Left ventricle myocardium superior (tissue), 1 donor: ENCODE data around the gene PIGL. TPM values are rescaled to one million over a fixed set of nuclear protein-coding genes. Genes with fewer than 3 reads are reported as not detected.
A peak's percentile ranks its signal among the peaks of the same experiment; 100 is the strongest.
"Not testable (repeated sequence)": the region's sequence is repeated elsewhere in the genome, so short reads cannot be mapped to it uniquely, and the experiment has no call there.

Source experiments
- ATAC-seq: fragments of 200-7000 bp; cut with Tn5 transposase; one replicate; pipeline ENCODE4 v1.9.1; 2020; ENCODE audit warnings: mild to moderate bottlenecking, moderate library complexity
- DNase-seq: peaks from one replicate; pipeline ENCODE4 v3.0.0-alpha.2; 2020
- intact Hi-C: fragments of 100-400 bp; cut with micrococcal nuclease; formaldehyde crosslinking; loops from one replicate; pipeline ENCODE4 v1.11.0; 2022
- total RNA-seq: library from RNA; stranded (reverse); fragmentation: NEBNext Ultra II Directional; extraction: Animal tissue kit (Norgen Biotek cat#: 25700); gene quantifications from one replicate; pipeline ENCODE4 v1.2.1, GENCODE V29; 2021
- donor health status: DM: no; HTN: yes; CAD: no; lungs with severe emphysema.

Gene PIGL
- total RNA-seq, 1 donor from 2014 or later: 6.3 TPM

- DNase-seq (no peak), ATAC-seq (no peak)
- intact Hi-C loops: no loop called here
Measured at GRCh38 chr17:16262201-16262600, 45.2 kb downstream of the PIGL start.

GRCh38 chr17:16267174-16267573 is 50.2 kb downstream of the PIGL start:
- intact Hi-C loops: no loop called here
- no peak for DNase-seq

GRCh38 chr17:16269658-16270057 is 52.6 kb downstream of the PIGL start:
- DNase-seq (no peak), ATAC-seq (no peak)
- intact Hi-C loops: no loop called here

More at GRCh38 chr17:16267174-16267573, 50.2 kb downstream of the PIGL start:
- no peak for ATAC-seq

GRCh38 chr17:16272111-16272840 is 55.3 kb downstream of the PIGL start:
- DNase-seq (no peak), ATAC-seq (no peak)
- intact Hi-C loops: no loop called here

- DNase-seq (no peak), ATAC-seq (no peak)
- intact Hi-C loops: no loop called here
Measured at GRCh38 chr17:16273499-16273898, 56.5 kb downstream of the PIGL start.

GRCh38 chr17:16273929-16274339 is 56.9 kb downstream of the PIGL start:
- DNase-seq: no peak
- intact Hi-C loops: no loop called here
- no peak for ATAC-seq

GRCh38 chr17:16275024-16275423 is 58.0 kb downstream of the PIGL start:
- ATAC-seq (no peak), DNase-seq (no peak)
- intact Hi-C loops: no loop called here

- intact Hi-C loops: no loop called here
- DNase-seq (no peak), ATAC-seq (no peak)
Measured at GRCh38 chr17:16277163-16277562, 60.2 kb downstream of the PIGL start.

GRCh38 chr17:16281351-16281750 is 64.3 kb downstream of the PIGL start:
- intact Hi-C loops: no loop called here
- no peak for DNase-seq
- no peak for ATAC-seq

- intact Hi-C loops: no loop called here
- DNase-seq: no peak
- ATAC-seq: no peak
Measured at GRCh38 chr17:16282522-16282921, 65.5 kb downstream of the PIGL start.

GRCh38 chr17:16283705-16284104 is 66.7 kb downstream of the PIGL start:
- ATAC-seq (no peak), DNase-seq (no peak)
- intact Hi-C loops: no loop called here

GRCh38 chr17:16285646-16286008 is 68.6 kb downstream of the PIGL start:
- no peak for DNase-seq
- no peak for ATAC-seq
- intact Hi-C loops: no loop called here

- peak; percentile 81 for DNase-seq
- intact Hi-C loops: no loop called here
- peak; percentile 96 for ATAC-seq
Measured at GRCh38 chr17:16286009-16286946, 69.3 kb downstream of the PIGL start.

GRCh38 chr17:16286947-16287562 is 70.0 kb downstream of the PIGL start:
- DNase-seq: no peak
- intact Hi-C loops: no loop called here
- ATAC-seq: peak; percentile 10

- DNase-seq (no peak), ATAC-seq (peak; percentile 21)
- intact Hi-C loops: no loop called here
Measured at GRCh38 chr17:16287563-16288027, 70.6 kb downstream of the PIGL start.

- DNase-seq: no peak
- ATAC-seq: no peak
- intact Hi-C loops: no loop called here
Measured at GRCh38 chr17:16288860-16289571, 72.0 kb downstream of the PIGL start.

- no peak for ATAC-seq
- DNase-seq: no peak
- intact Hi-C loops: no loop called here
Measured at GRCh38 chr17:16293931-16294330, 76.9 kb downstream of the PIGL start.

- DNase-seq (no peak), ATAC-seq (no peak)
- intact Hi-C loops: no loop called here
Measured at GRCh38 chr17:16294560-16294959, 77.5 kb downstream of the PIGL start.

GRCh38 chr17:16296072-16296471 is 79.1 kb downstream of the PIGL start:
- intact Hi-C loops, ATAC-seq: not testable (repeated sequence)

More at GRCh38 chr17:16296072-16296471, 79.1 kb downstream of the PIGL start:
- not testable (repeated sequence) for DNase-seq
